Lower lobe of right lung (tissue), 2 donors: ENCODE results near the gene FARS2. TPM values are rescaled to one million over a fixed set of nuclear protein-coding genes. Genes with fewer than 3 reads are reported as not detected.

Experiments
- ATAC-seq, 2 donors: fragments of 200-7000 bp; cut with Tn5 transposase; one replicate each; pipeline ENCODE4 v1.9.1; 2020 to 2022; ENCODE audit warnings: mild to moderate bottlenecking in 2 of 2, moderate library complexity in 2 of 2
- DNase-seq: peaks from one replicate; pipeline ENCODE4 v3.0.0-alpha.2; 2020
- H3K27ac ChIP-seq: fragments of 200-600 bp; one replicate; pipeline ENCODE4 v1.8.0; 2022
- H3K27me3 ChIP-seq: fragments of 200-600 bp; one replicate; pipeline ENCODE4 v1.8.0; 2022; ENCODE audit warnings: low read depth
- H3K36me3 ChIP-seq: fragments of 200-600 bp; one replicate; pipeline ENCODE4 v1.8.0; 2022; ENCODE audit warnings: mild to moderate bottlenecking
- H3K4me1 ChIP-seq: fragments of 200-600 bp; one replicate; pipeline ENCODE4 v1.8.0; 2022
- H3K4me3 ChIP-seq: fragments of 200-600 bp; one replicate; pipeline ENCODE4 v1.8.0; 2022; ENCODE audit warnings: mild to moderate bottlenecking
- H3K9me3 ChIP-seq: fragments of 200-600 bp; one replicate; pipeline ENCODE4 v1.8.0; 2022
- intact Hi-C: fragments of 100-400 bp; cut with DNase I; formaldehyde crosslinking; loops from one replicate; pipeline ENCODE4 v1.11.0; 2022
- total RNA-seq: library from RNA; stranded (reverse); fragmentation: NEBNext Ultra II Directional; extraction: Animal tissue kit (Norgen Biotek cat#: 25700); gene quantifications from one replicate; pipeline ENCODE4 v1.2.1, GENCODE V29; 2021
- TF ChIP-seq, protein P1 (sequence below): fragments of 200-600 bp; IDR thresholded peaks from one replicate; pipeline ENCODE4 v1.8.0; 2022; ENCODE audit warnings: antibody characterized with exemption, mild to moderate bottlenecking
- donor health status: DM: no; HTN: yes; CAD: no; lungs with severe emphysema.

Gene FARS2
- total RNA-seq, 1 donor from 2014 or later, result 17.0 TPM

- no peaks in the 10 kb centered on the region for H3K9me3 ChIP-seq
- H3K4me3 ChIP-seq, result no peak overlapping the region
- DNase-seq, result no peak
- intact Hi-C loops, result no loop called here
- no peaks in the 10 kb centered on the region for H3K27me3 ChIP-seq
- H3K36me3 ChIP-seq, result no peaks in the 10 kb centered on the region
- TF ChIP-seq, protein P1, sequence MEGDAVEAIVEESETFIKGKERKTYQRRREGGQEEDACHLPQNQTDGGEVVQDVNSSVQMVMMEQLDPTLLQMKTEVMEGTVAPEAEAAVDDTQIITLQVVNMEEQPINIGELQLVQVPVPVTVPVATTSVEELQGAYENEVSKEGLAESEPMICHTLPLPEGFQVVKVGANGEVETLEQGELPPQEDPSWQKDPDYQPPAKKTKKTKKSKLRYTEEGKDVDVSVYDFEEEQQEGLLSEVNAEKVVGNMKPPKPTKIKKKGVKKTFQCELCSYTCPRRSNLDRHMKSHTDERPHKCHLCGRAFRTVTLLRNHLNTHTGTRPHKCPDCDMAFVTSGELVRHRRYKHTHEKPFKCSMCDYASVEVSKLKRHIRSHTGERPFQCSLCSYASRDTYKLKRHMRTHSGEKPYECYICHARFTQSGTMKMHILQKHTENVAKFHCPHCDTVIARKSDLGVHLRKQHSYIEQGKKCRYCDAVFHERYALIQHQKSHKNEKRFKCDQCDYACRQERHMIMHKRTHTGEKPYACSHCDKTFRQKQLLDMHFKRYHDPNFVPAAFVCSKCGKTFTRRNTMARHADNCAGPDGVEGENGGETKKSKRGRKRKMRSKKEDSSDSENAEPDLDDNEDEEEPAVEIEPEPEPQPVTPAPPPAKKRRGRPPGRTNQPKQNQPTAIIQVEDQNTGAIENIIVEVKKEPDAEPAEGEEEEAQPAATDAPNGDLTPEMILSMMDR, result no peak
- no peak for ATAC-seq
- no peak overlapping the region for H3K27ac ChIP-seq
- no peaks in the 10 kb centered on the region for H3K4me1 ChIP-seq
Observed at GRCh38 chr6:5278565-5279120, 17.3 kb downstream of the FARS2 start.

DNA sequence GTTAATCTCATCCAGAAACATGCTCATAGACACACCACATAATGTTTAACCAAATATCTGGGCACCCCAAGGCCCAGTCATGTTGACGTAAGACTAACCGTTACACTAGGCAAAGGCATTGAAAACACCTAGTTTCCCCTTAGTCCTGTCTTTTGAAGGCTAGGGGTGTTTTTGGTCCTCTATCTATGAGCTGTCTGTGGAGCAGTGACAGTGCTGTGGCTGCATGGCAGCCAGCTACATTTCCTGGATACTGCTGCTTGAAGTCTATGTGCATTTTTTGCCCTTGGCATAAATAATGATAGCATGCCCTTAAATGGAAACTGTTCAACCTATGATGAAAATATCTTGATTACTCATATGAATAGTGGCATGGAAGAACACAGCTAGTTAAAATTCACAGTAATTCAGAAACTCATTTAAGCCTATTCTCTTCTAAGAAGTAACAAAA is 18.6 kb downstream of the FARS2 start:
- no peaks in the 10 kb centered on the region for H3K27me3 ChIP-seq
- intact Hi-C loops, result no loop called here
- DNase-seq, result no peak
- H3K4me1 ChIP-seq, result no peaks in the 10 kb centered on the region
- H3K36me3 ChIP-seq, result no peaks in the 10 kb centered on the region
- TF ChIP-seq, protein P1, result no peak
- H3K27ac ChIP-seq, result no peak overlapping the region
- H3K4me3 ChIP-seq, result no peak overlapping the region
- no peak for ATAC-seq
- H3K9me3 ChIP-seq, result no peaks in the 10 kb centered on the region

DNA sequence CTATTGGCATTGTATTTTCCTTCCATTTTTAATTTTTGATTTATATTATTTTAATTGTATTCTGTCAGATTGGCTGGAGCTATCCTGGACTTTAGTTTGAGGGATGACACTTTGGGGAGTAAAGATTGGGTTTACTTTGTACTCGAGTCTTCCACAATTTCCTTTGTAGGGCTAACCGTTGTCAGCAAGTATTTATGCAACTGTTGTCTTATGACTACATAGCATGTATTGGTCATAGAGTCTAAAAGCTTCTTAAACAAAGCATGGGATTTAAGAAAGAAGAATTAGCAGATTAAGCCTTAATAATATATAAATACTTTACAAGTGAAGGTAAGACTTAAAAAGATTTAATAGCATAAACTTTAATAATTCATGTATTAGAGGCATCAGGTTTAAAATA is 19.6 kb downstream of the FARS2 start:
- DNase-seq (no peak), ATAC-seq (no peak)
- Histone ChIP-seq H3K27me3 (no peaks in the 10 kb centered on the region), H3K4me1 (no peaks in the 10 kb centered on the region), H3K36me3 (no peaks in the 10 kb centered on the region), H3K4me3 (no peak overlapping the region), H3K27ac (no peak overlapping the region), H3K9me3 (no peaks in the 10 kb centered on the region)
- intact Hi-C loops, result no loop called here
- TF ChIP-seq, protein P1, result no peak

DNA sequence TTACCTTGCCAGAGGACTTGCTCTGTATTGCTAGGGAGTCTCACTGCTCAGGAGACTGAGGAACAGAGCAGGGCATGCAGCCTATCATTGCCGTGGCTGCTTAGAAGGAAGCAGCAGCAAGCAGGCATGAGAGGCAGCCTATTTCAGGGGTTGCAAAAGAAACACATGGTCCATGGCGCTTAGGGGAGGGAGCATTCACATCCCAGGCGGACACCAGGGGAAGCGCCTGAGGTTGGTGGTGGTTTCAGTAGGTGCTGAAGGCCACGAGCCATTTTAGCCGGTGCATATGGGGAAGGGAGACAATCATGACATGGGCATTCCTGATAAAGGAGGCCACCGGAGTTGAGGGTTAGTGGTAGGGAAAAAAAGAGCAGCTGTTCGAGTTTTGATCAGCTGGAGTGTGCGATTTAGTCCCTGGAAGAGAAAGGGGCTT is 20.9 kb downstream of the FARS2 start:
- Histone ChIP-seq H3K4me1 (peaks cover 6% of the 10 kb centered on the region), H3K27ac (no peak overlapping the region), H3K27me3 (no peaks in the 10 kb centered on the region), H3K36me3 (no peaks in the 10 kb centered on the region), H3K4me3 (no peak overlapping the region), H3K9me3 (no peaks in the 10 kb centered on the region)
- intact Hi-C loops, result no loop called here
- TF ChIP-seq, protein P1, result no peak
- DNase-seq (no peak), ATAC-seq (no peak)

GRCh38 chr6:5285081-5285480 is 23.8 kb downstream of the FARS2 start:
- no peaks in the 10 kb centered on the region for H3K36me3 ChIP-seq
- TF ChIP-seq, protein P1, result no peak
- DNase-seq, result no peak
- no peak overlapping the region for H3K4me3 ChIP-seq
- intact Hi-C loops, result no loop called here
- ATAC-seq, result no peak
- no peaks in the 10 kb centered on the region for H3K27me3 ChIP-seq
- H3K4me1 ChIP-seq, result peaks cover 18% of the 10 kb centered on the region
- H3K27ac ChIP-seq, result no peak overlapping the region
- no peaks in the 10 kb centered on the region for H3K9me3 ChIP-seq

DNA sequence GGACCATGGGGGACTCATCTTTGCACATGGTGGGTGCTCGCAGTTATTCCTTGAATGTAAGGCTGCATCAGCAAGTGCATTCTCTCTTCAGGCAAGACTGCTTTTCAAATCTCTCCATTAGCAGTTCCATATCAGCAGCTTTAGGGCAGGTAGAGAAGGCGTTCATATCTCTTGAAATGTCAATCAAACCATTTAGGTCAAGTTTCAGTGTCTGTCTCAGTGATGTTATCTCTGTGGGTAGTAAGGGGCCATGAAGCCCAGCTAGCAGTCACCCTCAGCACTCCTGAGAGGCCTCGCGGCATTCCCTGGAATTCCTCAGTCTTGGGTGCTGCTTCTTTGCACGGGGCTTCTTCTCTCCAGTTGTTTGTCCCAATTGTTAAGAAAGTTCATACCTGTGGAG is 24.2 kb downstream of the FARS2 start:
- intact Hi-C loops, result no loop called here
- Histone ChIP-seq H3K36me3 (no peaks in the 10 kb centered on the region), H3K4me1 (peaks cover 18% of the 10 kb centered on the region), H3K4me3 (no peak overlapping the region), H3K27ac (no peak overlapping the region), H3K9me3 (no peaks in the 10 kb centered on the region), H3K27me3 (no peaks in the 10 kb centered on the region)
- ATAC-seq, result no peak
- TF ChIP-seq, protein P1, result no peak
- DNase-seq, result no peak
